ENCODE measurements around the gene ERGIC1.
"Not testable (repeated sequence)": the region's sequence is repeated elsewhere in the genome, so short reads cannot be mapped to it uniquely, and the experiment has no call there.

The ERGIC1 gene

GRCh38 chr5:172807766-172808311, 26.2 kb upstream of the ERGIC1 start:
- Mint-ChIP-seq H3K36me3 (peaks cover 2% of the 10 kb centered on the region), H3K4me1 (peaks cover 7% of the 10 kb centered on the region), H3K27me3 (no peaks in the 10 kb centered on the region), H3K4me3 (peak overlapping the region; percentile 93), H3K27ac (peak overlapping the region; percentile 98), H3K9me3 (peaks cover 2% of the 10 kb centered on the region)
- ATAC-seq (ENCODE audit: low read depth) (no peak), DNase-seq (ENCODE audit: low spot score in 2 of 2) (no peak)

GRCh38 chr5:172809774-172810173, 24.3 kb upstream of the ERGIC1 start:
- H3K4me3 Mint-ChIP-seq, result no peak overlapping the region
- no peak for ATAC-seq (ENCODE audit: low read depth)
- DNase-seq (ENCODE audit: low spot score in 2 of 2), result no peak
- H3K27ac Mint-ChIP-seq, result no peak overlapping the region
- H3K9me3 Mint-ChIP-seq, result peaks cover 2% of the 10 kb centered on the region
- peaks cover 10% of the 10 kb centered on the region for H3K4me1 Mint-ChIP-seq
- no peaks in the 10 kb centered on the region for H3K27me3 Mint-ChIP-seq
- peaks cover 2% of the 10 kb centered on the region for H3K36me3 Mint-ChIP-seq

- H3K27me3 Mint-ChIP-seq; H3K36me3 Mint-ChIP-seq; H3K9me3 Mint-ChIP-seq; H3K4me3 Mint-ChIP-seq; ATAC-seq (ENCODE audit: low read depth); DNase-seq (ENCODE audit: low spot score in 2 of 2); H3K27ac Mint-ChIP-seq: not testable (repeated sequence)
- H3K4me1 Mint-ChIP-seq, result peaks cover 11% of the 10 kb centered on the region
These were observed 23.1 kb upstream of the ERGIC1 start for GRCh38 chr5:172810996-172811395.

DNA sequence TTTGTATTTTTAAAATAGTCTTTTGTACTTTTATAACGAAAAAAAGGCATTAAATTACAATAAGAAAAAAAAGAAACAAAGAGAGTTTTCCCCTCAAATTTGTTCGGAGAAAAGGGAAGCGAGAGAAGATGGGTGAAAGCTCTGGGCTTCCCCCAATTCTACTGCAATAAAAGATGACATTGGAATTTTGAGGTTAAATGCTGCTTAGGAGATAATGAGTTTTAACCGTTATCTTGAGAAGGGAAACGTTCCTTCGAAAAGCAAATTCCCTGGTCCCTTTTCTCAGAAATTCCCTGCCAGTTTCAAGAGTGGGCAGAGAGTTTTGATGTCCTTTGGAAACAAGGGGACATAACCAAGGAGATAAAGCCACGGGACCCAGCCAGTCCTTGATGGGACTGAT, 18.4 kb upstream of the ERGIC1 start:
- DNase-seq (ENCODE audit: low spot score in 2 of 2) (no peak), ATAC-seq (ENCODE audit: low read depth) (peak; percentile 35)
- no peak overlapping the region for H3K4me3 Mint-ChIP-seq
- peaks cover 8% of the 10 kb centered on the region for H3K4me1 Mint-ChIP-seq
- H3K36me3 Mint-ChIP-seq, result no peaks in the 10 kb centered on the region
- H3K27me3 Mint-ChIP-seq, result no peaks in the 10 kb centered on the region
- H3K9me3 Mint-ChIP-seq, result no peaks in the 10 kb centered on the region
- no peak overlapping the region for H3K27ac Mint-ChIP-seq

DNA sequence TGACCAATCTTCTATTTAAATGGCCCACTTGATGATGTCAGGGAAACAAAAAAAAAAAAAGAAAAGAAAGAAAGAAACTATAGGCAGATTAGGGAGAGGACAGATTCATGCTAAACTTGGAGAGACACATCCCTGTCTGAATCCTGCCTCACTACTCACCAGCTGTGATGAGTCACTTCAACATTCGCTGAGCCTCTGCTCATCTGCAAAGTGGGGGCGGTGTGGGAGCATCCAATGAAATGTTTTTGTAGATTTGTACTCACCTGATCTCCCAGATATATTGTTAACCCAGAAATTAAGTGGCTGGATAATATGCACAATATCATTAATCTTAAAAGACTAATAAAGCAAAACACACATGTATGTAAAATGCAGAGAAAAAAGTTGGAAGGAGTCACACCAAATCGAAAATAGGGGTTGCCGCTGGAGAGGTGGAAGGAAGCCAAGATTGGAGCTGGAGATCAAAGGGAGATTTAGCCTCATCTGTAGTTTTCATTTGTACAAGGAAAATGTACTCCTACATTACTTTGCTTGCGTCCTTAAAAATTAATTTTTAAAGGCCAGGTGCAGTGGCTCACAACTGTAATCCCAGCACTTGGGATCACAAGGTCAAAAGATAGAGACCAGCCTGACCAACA, 17.0 kb upstream of the ERGIC1 start:
- Mint-ChIP-seq H3K9me3 (no peaks in the 10 kb centered on the region), H3K4me3 (no peak overlapping the region), H3K27ac (no peak overlapping the region), H3K36me3 (no peaks in the 10 kb centered on the region), H3K27me3 (no peaks in the 10 kb centered on the region), H3K4me1 (peaks cover 8% of the 10 kb centered on the region)
- ATAC-seq (ENCODE audit: low read depth) (no peak), DNase-seq (ENCODE audit: low spot score in 2 of 2) (no peak)

GRCh38 chr5:172817664-172818063, 16.4 kb upstream of the ERGIC1 start:
- Mint-ChIP-seq H3K9me3 (no peaks in the 10 kb centered on the region), H3K27me3 (no peaks in the 10 kb centered on the region), H3K4me1 (peaks cover 8% of the 10 kb centered on the region), H3K4me3 (no peak overlapping the region), H3K27ac (no peak overlapping the region), H3K36me3 (no peaks in the 10 kb centered on the region)
- no peak for ATAC-seq (ENCODE audit: low read depth)
- no peak for DNase-seq (ENCODE audit: low spot score in 2 of 2)

DNA sequence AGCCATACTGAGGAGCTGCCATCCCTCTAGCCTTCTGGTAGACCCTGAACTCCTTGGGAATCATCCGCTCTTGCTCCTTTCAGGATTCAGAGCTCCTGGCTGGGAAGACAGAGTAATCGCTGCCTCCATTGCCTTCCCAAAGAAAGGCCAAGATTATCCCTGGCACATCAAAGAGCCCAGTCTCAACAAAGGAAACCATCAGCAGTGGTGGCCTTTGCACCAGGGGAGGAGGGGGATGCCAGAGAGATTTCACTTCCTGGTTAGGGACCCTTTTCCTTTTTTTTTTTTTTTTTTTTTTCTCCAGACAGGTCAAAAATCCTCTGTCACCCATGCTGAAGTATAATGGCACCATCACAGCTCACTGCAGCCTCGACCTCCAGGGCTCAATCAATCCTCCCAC, 16.0 kb upstream of the ERGIC1 start:
- Mint-ChIP-seq H3K36me3 (no peaks in the 10 kb centered on the region), H3K27ac (no peak overlapping the region), H3K9me3 (no peaks in the 10 kb centered on the region), H3K4me3 (no peak overlapping the region), H3K4me1 (peaks cover 8% of the 10 kb centered on the region), H3K27me3 (no peaks in the 10 kb centered on the region)
- no peak for DNase-seq (ENCODE audit: low spot score in 2 of 2)
- ATAC-seq (ENCODE audit: low read depth), result no peak

DNA sequence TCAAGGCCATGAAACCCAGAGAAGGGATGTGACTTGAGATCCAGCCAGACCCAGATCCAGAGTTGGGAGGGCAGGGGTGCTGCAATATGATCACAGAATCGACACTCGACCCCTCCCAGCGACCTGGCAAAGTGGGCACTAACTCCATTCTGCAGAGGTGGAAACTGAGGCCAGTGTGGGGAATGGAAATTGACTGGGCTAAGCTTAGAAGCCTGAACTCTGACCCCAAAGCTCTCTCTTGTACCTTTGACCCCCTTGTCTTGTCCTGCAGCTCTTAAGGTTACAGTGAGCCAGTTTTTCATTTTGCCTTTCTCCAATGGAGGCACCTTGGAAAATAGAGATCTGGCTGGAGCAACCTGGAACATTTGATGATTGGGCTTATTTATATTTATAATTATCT, 14.5 kb upstream of the ERGIC1 start:
- Mint-ChIP-seq H3K27me3 (no peaks in the 10 kb centered on the region), H3K4me1 (peaks cover 8% of the 10 kb centered on the region), H3K9me3 (no peaks in the 10 kb centered on the region), H3K36me3 (no peaks in the 10 kb centered on the region), H3K27ac (no peak overlapping the region), H3K4me3 (no peak overlapping the region)
- no peak for DNase-seq (ENCODE audit: low spot score in 2 of 2)
- ATAC-seq (ENCODE audit: low read depth), result no peak

DNA sequence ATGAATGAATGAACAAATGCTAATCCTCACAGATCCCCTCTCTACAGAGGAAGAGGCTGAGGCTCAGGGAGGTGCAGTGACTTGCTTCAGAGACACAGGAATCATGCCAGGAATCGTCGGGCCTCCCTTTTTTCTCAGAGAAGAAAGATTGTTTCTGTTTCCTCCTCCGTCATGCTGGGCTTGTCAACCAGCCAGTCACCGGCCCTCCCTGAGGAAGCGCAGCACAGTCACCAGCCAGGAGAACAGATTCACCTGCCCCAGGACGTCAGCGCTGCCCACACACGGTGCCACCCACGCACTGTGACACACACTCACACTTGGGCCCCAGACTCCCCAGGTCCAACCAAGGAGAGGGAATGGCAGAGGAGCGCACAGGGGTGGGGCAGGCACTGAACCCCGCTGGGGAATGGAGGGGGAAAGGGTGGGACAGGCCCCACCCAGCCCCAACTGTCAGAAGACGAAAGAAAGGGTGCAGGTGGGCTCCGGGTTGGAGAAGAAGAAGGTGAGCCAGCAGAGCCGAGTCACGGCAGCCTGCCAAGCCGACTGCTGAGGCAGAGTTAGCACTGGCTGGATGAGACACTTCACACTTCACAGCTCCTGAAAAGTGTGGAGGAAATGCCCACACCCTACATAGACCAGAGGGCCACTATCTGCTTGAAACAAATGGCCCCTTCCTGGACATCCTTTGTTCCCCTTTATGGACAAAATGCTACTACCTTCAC, 13.8 kb upstream of the ERGIC1 start:
- H3K27me3 Mint-ChIP-seq, result no peaks in the 10 kb centered on the region
- no peak overlapping the region for H3K4me3 Mint-ChIP-seq
- no peak overlapping the region for H3K27ac Mint-ChIP-seq
- ATAC-seq (ENCODE audit: low read depth) (no peak), DNase-seq (ENCODE audit: low spot score in 2 of 2) (no peak)
- H3K4me1 Mint-ChIP-seq, result peaks cover 5% of the 10 kb centered on the region
- no peaks in the 10 kb centered on the region for H3K9me3 Mint-ChIP-seq
- no peaks in the 10 kb centered on the region for H3K36me3 Mint-ChIP-seq

GRCh38 chr5:172821340-172821985, 12.6 kb upstream of the ERGIC1 start:
- Mint-ChIP-seq H3K36me3 (peaks cover 6% of the 10 kb centered on the region), H3K4me3 (no peak overlapping the region), H3K4me1 (peaks cover 2% of the 10 kb centered on the region), H3K27ac (no peak overlapping the region), H3K27me3 (no peaks in the 10 kb centered on the region), H3K9me3 (peaks cover 8% of the 10 kb centered on the region)
- DNase-seq (ENCODE audit: low spot score in 2 of 2), result no peak
- ATAC-seq (ENCODE audit: low read depth), result no peak

GRCh38 chr5:172823840-172824362, 10.2 kb upstream of the ERGIC1 start:
- no peak for ATAC-seq (ENCODE audit: low read depth)
- Mint-ChIP-seq H3K36me3 (peaks cover 6% of the 10 kb centered on the region), H3K27me3 (no peaks in the 10 kb centered on the region), H3K9me3 (peaks cover 8% of the 10 kb centered on the region), H3K4me3 (no peak overlapping the region), H3K27ac (no peak overlapping the region), H3K4me1 (no peaks in the 10 kb centered on the region)
- DNase-seq (ENCODE audit: low spot score in 2 of 2), result no peak

DNA sequence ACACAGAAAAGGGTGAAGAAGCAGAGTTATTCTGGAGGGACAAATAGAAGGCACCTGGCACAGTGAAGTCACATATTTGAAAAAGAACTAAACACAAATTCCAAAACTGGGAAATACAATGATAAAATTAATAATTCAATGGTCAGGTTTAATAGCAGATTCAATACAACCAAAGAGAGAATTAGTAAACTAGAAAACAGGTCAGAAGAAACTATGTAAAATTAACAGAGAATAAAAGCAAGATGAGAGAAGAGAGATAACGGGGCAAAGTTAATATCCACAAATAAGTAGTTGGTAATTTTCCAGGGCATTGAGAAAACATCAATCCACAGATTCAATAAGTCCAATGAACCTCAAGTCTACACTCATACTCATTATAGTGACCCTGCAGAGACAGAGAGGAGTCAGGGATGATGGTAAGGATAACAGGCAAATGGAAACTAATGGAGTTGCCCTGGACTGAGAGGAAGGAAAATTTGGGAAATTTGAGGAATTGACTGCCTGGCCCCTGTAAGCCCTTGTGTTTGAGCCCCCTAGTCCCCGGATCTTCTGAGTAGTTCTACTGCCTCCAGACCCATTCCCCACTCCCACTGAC, 8.3 kb upstream of the ERGIC1 start:
- no peak for ATAC-seq (ENCODE audit: low read depth)
- H3K4me1 Mint-ChIP-seq, result no peaks in the 10 kb centered on the region
- no peaks in the 10 kb centered on the region for H3K27me3 Mint-ChIP-seq
- H3K4me3 Mint-ChIP-seq, result no peak overlapping the region
- peaks cover 8% of the 10 kb centered on the region for H3K9me3 Mint-ChIP-seq
- DNase-seq (ENCODE audit: low spot score in 2 of 2), result no peak
- H3K27ac Mint-ChIP-seq, result no peak overlapping the region
- H3K36me3 Mint-ChIP-seq, result peaks cover 6% of the 10 kb centered on the region

GRCh38 chr5:172827841-172828240, 6.2 kb upstream of the ERGIC1 start:
- Mint-ChIP-seq H3K4me1 (no peaks in the 10 kb centered on the region), H3K27me3 (no peaks in the 10 kb centered on the region), H3K4me3 (no peak overlapping the region), H3K9me3 (peaks cover 8% of the 10 kb centered on the region), H3K27ac (no peak overlapping the region), H3K36me3 (peaks cover 6% of the 10 kb centered on the region)
- ATAC-seq (ENCODE audit: low read depth) (no peak), DNase-seq (ENCODE audit: low spot score in 2 of 2) (no peak)

DNA sequence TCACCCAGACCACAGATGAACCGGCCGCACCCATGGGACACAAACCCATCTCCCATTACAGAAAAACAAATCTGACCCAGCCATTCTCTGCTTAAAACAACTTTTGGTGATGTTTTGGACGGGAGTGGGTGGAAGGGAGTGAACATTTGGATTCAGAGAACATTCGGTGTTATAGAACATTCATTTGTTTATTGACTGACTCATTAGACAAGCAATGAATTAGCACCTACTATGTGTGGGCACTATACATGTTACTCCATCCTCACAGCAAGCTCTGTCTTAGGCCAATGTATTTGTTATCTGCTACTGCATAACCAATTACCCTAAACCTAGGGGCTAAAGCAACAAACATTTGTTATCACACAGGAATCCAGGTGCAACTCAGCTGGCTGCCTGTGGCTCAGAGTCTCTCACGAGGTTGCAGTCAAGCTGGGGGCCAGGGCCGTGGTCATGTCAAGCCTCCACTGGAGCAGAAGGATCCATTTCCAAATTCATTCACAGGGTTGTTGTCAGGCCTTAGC, 5.1 kb upstream of the ERGIC1 start:
- no peak overlapping the region for H3K27ac Mint-ChIP-seq
- peaks cover 6% of the 10 kb centered on the region for H3K36me3 Mint-ChIP-seq
- H3K27me3 Mint-ChIP-seq, result no peaks in the 10 kb centered on the region
- ATAC-seq (ENCODE audit: low read depth), result no peak
- H3K4me1 Mint-ChIP-seq, result peaks cover 5% of the 10 kb centered on the region
- DNase-seq (ENCODE audit: low spot score in 2 of 2), result no peak
- H3K4me3 Mint-ChIP-seq, result no peak overlapping the region
- peaks cover 8% of the 10 kb centered on the region for H3K9me3 Mint-ChIP-seq

Measured in memory B cell (primary cell).